GM23338 (cell line): ENCODE measurements around the gene CEP192.

Experiments used
- CTCF ChIP-seq, 2 experiments: fragments of 200-600 bp in 1 of 2; sonication (generic) in 1 of 2; conservative IDR thresholded peaks; 2 replicates each; pipeline versions ENCODE4 v1.5.1 to v1.6.1; 2016 to 2017; ENCODE audit warnings: antibody characterized with exemption in 2 of 2, low read depth in 2 of 2, mild to moderate bottlenecking in 2 of 2, moderate library complexity in 1 of 2
- EZH2 ChIP-seq: fragments of 200-600 bp; sonication (generic); IDR thresholded peaks from one replicate; pipeline ENCODE4 v1.8.0; 2017; ENCODE audit warnings: antibody characterized with exemption, mild to moderate bottlenecking, low read depth; ENCODE audit not compliant: unreplicated experiment
- JUNB ChIP-seq: IDR thresholded peaks from one replicate; pipeline ENCODE4 v1.6.1; 2016; ENCODE audit warnings: antibody characterized with exemption; ENCODE audit not compliant: unreplicated experiment
- NANOG ChIP-seq: IDR thresholded peaks from 2 replicates; pipeline ENCODE4 v1.6.1; 2016; ENCODE audit warnings: antibody characterized with exemption, borderline replicate concordance
- POLR2AphosphoS5 ChIP-seq: IDR thresholded peaks from 2 replicates; pipeline ENCODE4 v1.6.1; 2016; ENCODE audit warnings: antibody characterized with exemption, low read depth

GRCh38 chr18:12995424-12995823 lies 4.3 kb downstream of the CEP192 start:
- TF ChIP-seq POLR2AphosphoS5 (no peak), NANOG (no peak), CTCF (conservative IDR thresholded peaks at IDR 0.05; ENCODE audit: low read depth in 2 of 2) (no peak), JUNB (no peak), EZH2 (no peak)
